ENCODE measurements around the gene ITPRIP.

The ITPRIP gene

GRCh38 chr10:104307576-104308438 is 30.5 kb downstream of the ITPRIP start:
- DNase-seq (ENCODE audit: low read depth), result peak; percentile 46

GRCh38 chr10:104306897-104307296 is 31.4 kb downstream of the ITPRIP start:
- peak; percentile 25 for DNase-seq (ENCODE audit: low read depth)

GRCh38 chr10:104304927-104305326 is 33.3 kb downstream of the ITPRIP start:
- peak; percentile 36 for DNase-seq (ENCODE audit: low read depth)

- peak; percentile 4 for DNase-seq (ENCODE audit: low read depth)
Measured at GRCh38 chr10:104304356-104304745, 33.9 kb downstream of the ITPRIP start.

GRCh38 chr10:104303594-104304355 is 34.5 kb downstream of the ITPRIP start:
- DNase-seq (ENCODE audit: low read depth), result peak; percentile 2

GRCh38 chr10:104301907-104302690 is 36.2 kb downstream of the ITPRIP start:
- DNase-seq (ENCODE audit: low read depth), result peak; percentile 54

GRCh38 chr10:104300736-104301292 is 37.5 kb downstream of the ITPRIP start:
- DNase-seq (ENCODE audit: low read depth), result peak; percentile 94

- DNase-seq (ENCODE audit: low read depth), result peak; percentile 99
Measured at GRCh38 chr10:104300002-104300735, 38.1 kb downstream of the ITPRIP start.

GRCh38 chr10:104299031-104299904 is 39.0 kb downstream of the ITPRIP start:
- DNase-seq (ENCODE audit: low read depth), result peak; percentile 89

- peak; percentile 80 for DNase-seq (ENCODE audit: low read depth)
Measured at GRCh38 chr10:104297697-104298660, 40.3 kb downstream of the ITPRIP start.

- DNase-seq (ENCODE audit: low read depth), result no peak
Measured at GRCh38 chr10:104296687-104297436, 41.4 kb downstream of the ITPRIP start.

- DNase-seq (ENCODE audit: low read depth), result peak; percentile 4
Measured at GRCh38 chr10:104293781-104294321, 44.4 kb downstream of the ITPRIP start.

GRCh38 chr10:104293011-104293410 is 45.3 kb downstream of the ITPRIP start:
- peak; percentile 92 for DNase-seq (ENCODE audit: low read depth)

- DNase-seq (ENCODE audit: low read depth), result peak; percentile 88
Measured at GRCh38 chr10:104291439-104291951, 46.8 kb downstream of the ITPRIP start.

- DNase-seq (ENCODE audit: low read depth), result no peak
Measured at GRCh38 chr10:104288355-104288754, 49.9 kb downstream of the ITPRIP start.

GRCh38 chr10:104286939-104287338 is 51.3 kb downstream of the ITPRIP start:
- no peak for DNase-seq (ENCODE audit: low read depth)

GRCh38 chr10:104284846-104285245 is 53.4 kb downstream of the ITPRIP start:
- DNase-seq (ENCODE audit: low read depth), result no peak

- no peak for DNase-seq (ENCODE audit: low read depth)
Measured at GRCh38 chr10:104281694-104282093, 56.6 kb downstream of the ITPRIP start.
